ENCODE measurements around the gene DDX49. TPM values are rescaled to one million over a fixed set of nuclear protein-coding genes. Genes with fewer than 3 reads are reported as not detected.

Gene DDX49
- total RNA-seq, 4 donors from 2014 or later: 47.0 to 80.7 (median 60.6) TPM

- WGBS, 2 donors: 58 to 84% methylated on average over 8 to 9 of the region's 36 CpGs
- H3K27ac ChIP-seq: no peak overlapping the region
- TF ChIP-seq POLR2A (IDR thresholded peaks at IDR 0.05) (no peak), CTCF (IDR thresholded peaks at IDR 0.05) (no peak)
- peaks cover 9 to 97% (median 11%) of the 10 kb centered on the region in 3 donors for H3K36me3 ChIP-seq
- no peaks in the 10 kb centered on the region for H3K27me3 ChIP-seq
- DNase-seq: no peak
- no peak overlapping the region for H3K4me3 ChIP-seq
- no peaks in the 10 kb centered on the region for H3K4me1 ChIP-seq
- intact Hi-C loops (cut with DNase I): no loop called here
- no peaks in the 10 kb centered on the region for H3K9me3 ChIP-seq
Observed at GRCh38 chr19:18906605-18907519, 12.7 kb upstream of the DDX49 start.

DNA sequence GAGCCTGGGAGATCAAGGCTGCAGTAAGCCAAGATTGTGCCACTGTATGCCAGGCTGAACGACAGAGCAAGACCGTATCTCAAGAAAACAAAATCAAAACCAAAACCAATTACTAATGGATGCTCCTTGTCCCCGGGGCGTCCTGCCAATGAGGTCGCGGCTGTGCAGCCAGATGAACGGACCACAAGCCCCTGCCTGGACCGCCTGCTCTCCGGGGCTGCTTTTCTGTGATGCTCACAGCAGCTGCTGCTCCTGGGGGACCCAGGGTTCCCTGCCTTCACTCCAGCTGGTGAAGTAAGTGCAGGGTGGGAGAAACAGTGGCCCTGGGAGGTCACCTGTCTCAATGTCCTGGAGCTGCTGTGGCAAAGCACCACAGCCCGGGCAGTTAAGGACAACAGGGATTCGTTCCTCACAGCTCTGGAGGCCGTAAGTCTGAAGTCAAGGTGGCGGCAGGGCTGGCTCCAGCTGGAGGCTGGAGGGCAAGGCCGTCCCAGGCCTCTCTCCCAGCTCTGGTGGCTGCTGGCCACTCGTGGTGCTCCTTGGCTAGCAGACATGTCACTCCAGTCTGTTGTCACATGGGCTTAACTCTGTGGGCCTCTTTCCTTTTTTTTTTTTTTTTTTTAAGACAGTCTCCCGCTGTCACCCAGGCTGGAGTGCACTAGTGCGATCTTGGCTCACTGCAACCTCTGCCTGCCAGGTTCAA is 10.4 kb upstream of the DDX49 start:
- Histone ChIP-seq H3K27ac (no peak overlapping the region), H3K9me3 (no peaks in the 10 kb centered on the region), H3K4me3 (no peak overlapping the region), H3K27me3 (no peaks in the 10 kb centered on the region), H3K36me3 (peaks cover 9 to 100% (median 18%) of the 10 kb centered on the region in 3 donors), H3K4me1 (peaks cover 0 to 4% (median 0%) of the 10 kb centered on the region in 3 donors)
- no peak for DNase-seq
- 86 to 90% methylated on average over 10 to 13 of the region's 17 CpGs for WGBS, 2 donors
- intact Hi-C loops (cut with DNase I): no loop called here
- TF ChIP-seq CTCF (IDR thresholded peaks at IDR 0.05): no peak
- no peak for TF ChIP-seq POLR2A (IDR thresholded peaks at IDR 0.05)

DNA sequence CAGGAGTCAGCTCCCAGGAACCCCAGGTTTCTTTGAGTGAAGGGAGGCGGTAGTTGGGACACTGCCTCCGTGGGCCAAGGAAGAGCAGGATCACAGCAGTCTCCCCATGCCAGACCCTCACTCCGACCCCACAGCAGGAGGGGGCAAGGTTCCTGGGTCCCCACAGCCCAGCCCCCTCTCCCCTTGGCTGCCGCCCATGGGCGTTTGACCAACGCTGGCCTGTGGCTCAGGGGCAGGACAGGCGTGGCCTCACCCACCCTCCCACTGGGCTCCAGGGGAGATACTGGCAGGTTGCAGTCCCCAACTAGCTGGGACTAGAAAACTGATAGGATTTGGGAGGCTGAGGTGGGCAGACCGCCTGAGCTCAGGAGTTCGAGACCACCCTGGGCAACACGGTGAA is 9.5 kb upstream of the DDX49 start:
- Histone ChIP-seq H3K4me1 (peaks cover 0 to 4% (median 2%) of the 10 kb centered on the region in 3 donors), H3K27me3 (no peaks in the 10 kb centered on the region), H3K4me3 (no peak overlapping the region), H3K9me3 (no peaks in the 10 kb centered on the region), H3K27ac (no peak overlapping the region), H3K36me3 (peaks cover 9 to 100% (median 22%) of the 10 kb centered on the region in 3 donors)
- no peak for DNase-seq
- no peak for TF ChIP-seq CTCF (IDR thresholded peaks at IDR 0.05)
- TF ChIP-seq POLR2A (IDR thresholded peaks at IDR 0.05): no peak
- intact Hi-C loops (cut with DNase I): no loop called here
- 95 to 100% methylated on average over 3 to 6 of the region's 10 CpGs for WGBS, 2 donors

DNA sequence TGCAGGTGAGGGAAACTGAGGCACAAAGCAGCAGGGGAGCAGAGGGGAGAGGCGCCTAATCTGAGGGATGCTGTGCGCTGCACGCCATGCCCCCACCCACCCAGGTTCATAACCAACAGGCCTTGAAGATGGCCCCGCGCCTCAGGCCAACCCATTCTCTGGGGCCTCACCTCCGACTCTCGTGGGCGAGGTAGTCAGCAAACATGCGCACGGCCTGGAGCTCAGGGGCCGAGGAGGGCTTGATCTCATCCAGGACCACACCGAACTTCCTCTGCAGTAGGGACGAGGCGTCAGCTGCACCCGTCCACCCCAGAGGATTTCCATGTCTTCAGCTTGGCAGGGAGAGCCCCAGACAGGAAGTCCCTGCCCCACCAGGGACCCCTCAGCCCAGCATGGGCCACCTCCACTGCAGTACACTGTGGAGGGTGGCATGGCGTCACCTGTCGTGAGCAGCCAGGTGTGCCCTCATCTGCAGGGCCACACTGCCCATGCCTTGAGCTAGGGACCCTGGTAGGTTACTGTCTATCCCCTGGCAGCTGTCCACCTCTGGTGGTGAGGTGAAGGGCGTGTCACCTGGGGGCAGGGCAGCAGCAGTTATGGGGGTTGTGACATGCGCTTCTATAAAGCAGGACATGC is 8.6 kb upstream of the DDX49 start:
- Histone ChIP-seq H3K4me1 (peaks cover 0 to 11% (median 4%) of the 10 kb centered on the region in 3 donors), H3K27me3 (no peaks in the 10 kb centered on the region), H3K36me3 (peaks cover 9 to 100% (median 27%) of the 10 kb centered on the region in 3 donors), H3K4me3 (no peak overlapping the region), H3K9me3 (no peaks in the 10 kb centered on the region), H3K27ac (no peak overlapping the region)
- WGBS, 2 donors: 95% methylated on average over 13 of the region's 19 CpGs; no CpG with 5 or more reads in 1 of the 2 donors
- DNase-seq: no peak
- intact Hi-C loops (cut with DNase I): no loop called here
- no peak for TF ChIP-seq CTCF (IDR thresholded peaks at IDR 0.05)
- TF ChIP-seq POLR2A (IDR thresholded peaks at IDR 0.05): no peak
